Amniotic stem cell (primary cell): Measurements from ENCODE around the gene CASP7.

Source experiments
- DNase-seq: peaks from one replicate; lab custom pipeline; 2025; lab: John Stamatoyannopoulos, UW

The CASP7 gene

DNA sequence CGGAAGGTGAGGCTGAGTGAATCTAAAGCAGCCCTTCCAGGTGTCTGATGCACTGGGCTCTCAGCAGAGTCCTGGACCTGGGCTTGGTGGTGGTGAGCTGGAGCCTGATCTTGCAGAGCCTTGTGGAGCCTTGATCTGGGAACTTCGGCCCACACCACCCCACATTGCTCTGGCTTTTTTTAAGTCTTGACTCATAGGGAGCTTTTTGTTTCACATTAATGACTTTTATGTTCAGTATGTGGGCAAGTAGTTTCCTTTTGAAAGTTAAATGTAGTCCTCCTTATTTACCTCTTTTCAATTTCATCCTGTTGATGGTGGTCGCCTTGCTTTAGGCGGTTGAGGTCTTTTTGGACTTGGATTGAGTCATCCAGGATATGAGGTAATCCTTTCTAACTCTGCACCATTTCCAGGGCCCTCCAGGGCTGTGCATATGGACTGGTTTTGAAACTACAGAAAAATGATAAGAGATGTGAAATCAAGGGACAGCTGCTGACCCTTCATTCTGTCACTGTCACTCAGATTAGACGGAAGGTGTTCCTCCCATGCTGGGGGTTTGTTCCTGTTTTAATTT is 12.9 kb upstream of the CASP7 start:
- DNase-seq, result no peak

DNA sequence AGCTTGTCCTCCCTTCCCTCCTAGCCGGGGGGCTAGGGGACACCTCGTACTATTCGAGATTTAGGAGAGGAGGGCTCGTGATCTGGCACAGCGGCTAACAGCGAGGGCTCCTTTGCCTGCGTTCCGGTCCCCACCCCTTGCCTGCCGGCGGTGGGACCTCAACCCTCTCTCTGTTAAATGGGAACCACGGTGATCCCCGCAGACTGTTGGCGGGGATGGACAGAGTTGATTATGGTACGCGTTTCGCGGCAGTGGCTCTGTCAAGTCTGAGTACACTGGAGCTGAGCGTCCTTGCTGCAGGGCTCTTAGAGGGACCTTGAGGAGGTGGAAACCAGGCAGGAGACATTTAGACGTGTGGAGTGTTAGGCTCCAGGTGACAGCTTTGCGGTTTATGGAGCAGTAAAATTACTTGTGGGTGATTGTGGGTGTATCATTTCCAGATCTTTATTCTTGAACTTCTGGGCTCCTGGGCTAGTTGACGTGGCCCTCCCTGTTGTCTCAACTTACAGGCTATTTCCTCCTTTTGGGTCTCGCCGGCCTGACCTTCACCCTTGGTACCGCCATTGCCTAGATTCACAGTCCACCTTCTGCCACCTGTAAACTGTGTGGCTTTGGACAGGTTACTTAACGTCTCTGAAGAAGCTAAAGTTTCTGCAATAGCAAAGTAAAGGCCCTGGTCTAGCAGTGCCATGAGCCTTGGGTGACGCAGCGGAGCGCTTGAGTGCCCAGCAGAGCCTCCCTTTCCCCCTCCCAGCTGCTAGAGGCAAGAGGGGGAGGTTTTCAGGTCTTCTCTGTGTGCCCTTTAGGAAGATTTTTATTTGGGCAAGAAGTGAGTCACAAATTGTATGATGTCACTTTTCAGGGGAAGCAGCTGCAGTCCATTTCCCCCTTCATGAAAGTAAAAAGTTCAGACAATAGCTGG is 739 bp downstream of the CASP7 start:
- DNase-seq, result no peak

DNA sequence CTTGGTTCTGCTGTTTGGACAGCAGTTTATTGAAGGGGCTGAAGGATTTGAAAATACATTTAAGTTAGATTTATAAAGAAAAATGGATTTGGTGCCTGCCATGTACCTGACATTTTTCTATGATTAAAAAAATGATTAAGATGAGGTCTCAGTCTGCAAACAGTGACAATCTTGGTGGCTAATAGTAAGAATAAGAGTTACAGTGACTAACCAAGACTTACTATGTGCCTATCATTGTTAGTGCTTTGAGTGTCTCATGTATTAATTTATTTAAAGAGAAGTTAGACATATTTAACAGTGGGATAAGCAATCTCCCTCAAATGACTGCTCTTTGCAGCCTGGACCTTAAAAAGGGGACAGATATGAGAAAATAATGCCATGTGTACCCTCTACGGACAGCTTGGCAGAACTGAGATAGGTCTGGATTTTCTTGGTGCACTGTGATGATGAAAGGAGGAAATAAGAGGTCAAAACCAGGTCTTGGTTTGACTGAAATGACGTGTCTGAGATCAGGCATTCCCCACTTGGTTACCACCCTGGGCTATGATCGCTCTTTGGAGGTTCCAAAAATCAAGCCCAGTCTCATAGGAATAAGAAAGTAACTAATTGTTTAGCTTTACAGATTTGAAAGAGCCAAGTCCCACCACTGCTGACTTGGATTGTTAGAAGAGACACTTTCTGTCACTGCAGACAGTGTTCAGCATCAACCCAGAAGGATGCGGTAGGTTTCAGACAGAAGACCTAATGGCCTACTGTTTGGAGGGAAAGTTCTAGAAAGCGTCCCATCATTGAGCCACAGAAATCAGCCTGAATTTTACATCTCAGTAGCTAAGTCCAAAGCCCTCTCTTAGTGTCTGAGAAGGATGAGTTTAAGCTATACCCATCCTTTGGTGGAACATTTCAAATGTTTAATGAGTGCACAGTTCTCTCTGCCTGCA is 2.1 kb downstream of the CASP7 start:
- no peak for DNase-seq

DNA sequence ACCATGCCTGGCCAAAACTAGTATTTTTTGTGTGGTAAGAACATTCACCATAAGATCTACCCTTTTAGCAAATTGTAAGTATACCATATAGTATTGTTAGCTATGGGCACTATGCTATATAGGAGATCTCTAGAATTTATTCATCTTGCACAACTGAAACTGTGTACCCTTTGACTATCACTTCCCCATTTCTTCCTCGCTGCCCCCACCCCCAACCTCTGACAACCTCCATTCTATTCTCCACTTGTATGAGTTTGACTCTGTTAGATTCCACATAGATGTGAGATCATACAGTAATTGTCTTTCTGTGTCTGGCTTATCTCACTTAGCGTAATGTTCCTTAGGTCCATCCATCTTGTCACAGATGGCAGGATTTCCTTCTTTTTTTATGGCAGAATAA is 3.6 kb downstream of the CASP7 start:
- no peak for DNase-seq

DNA sequence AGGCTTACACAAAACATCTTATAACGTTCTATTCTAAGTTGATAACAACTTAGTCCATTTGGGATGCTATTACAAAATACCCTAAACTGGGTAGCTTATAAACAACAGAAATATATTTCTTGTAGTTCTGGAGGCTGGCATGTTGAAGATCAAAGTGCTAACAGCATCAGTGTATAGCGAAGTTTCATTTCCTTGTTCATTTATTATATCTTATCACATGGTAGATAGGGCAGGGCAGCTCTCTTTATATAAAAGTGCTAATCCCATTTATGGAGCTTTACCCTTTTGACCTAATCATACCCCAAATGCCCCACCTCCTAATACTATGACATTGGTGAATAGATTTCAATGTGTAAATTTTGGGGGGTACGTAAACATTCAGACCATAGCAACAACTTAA is 6.3 kb downstream of the CASP7 start:
- no peak for DNase-seq

DNA sequence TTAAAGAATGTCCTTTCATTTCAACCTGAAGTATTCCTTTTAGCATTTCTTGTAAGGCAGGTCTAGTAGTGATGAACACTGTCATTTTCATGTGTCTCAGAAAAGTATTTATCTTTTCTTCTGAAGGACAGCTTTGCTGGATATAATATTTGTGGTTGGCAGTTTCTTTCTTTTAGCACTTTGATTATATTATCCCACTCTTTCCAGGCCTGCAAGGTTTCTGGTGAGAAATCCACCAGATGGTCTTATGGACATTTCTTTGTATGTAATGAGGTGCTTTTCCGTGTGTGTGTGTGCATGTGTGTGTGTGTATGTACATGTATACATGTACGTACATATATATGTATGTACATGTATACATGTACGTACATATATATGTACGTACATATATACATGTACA is 7.3 kb downstream of the CASP7 start:
- DNase-seq, result no peak

DNA sequence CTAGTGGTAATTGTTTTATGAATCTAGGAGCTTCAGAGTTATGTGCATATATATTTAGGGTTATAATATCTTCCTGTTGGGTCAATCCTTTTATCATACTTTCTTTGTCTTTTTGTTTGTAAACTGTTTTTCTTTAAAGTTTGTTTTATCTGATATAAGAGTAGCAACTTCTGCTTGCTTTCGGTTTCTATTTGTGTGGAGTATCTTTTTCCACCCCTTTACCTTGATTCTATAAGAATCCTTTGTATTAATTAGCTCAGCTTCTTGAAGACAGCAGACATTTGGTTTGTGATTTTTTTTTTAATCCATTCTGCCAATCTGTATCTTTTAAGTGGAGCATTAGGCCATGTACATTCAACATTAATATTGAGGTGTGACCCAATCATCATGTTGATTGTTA is 9.3 kb downstream of the CASP7 start:
- no peak for DNase-seq

DNA sequence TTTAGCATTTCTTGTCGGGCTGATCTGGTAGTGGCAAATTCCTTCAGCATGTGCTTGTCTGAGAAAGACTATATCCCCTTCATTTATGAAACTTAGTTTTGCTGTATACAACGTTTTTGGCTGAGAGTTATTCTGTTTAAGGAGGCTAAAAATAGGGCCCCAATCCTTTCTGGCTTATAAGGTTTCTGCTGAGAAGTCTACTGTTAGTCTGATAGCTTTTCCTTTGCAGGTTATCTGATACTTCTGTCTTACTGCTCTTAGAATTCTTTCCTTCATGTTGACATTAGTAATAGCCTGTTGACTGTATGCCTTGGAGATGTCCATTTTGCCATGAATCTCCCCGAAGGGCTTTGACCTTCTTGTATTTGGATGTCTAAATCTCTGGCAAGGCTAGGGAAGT is 9.9 kb downstream of the CASP7 start:
- DNase-seq, result no peak

DNA sequence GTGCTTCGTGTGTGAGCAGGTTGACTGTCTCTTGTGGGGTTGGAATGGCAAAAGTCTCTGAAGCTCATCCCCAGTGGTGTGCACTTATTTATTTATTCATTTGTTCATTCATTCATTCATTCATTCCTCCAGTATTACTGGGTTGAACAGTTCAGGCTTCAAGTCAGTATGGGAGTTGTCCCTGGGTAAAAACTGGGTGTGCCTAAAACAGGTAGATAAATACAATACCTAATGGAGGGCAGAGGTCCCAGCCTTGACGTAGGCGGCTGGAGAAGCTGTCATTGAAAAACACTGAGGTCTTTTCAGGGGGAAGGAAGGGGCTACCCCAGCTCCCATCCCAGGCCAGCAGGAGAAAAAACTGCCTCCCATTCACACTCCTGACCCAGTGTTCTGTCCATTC is 11.0 kb downstream of the CASP7 start:
- DNase-seq, result no peak

DNA sequence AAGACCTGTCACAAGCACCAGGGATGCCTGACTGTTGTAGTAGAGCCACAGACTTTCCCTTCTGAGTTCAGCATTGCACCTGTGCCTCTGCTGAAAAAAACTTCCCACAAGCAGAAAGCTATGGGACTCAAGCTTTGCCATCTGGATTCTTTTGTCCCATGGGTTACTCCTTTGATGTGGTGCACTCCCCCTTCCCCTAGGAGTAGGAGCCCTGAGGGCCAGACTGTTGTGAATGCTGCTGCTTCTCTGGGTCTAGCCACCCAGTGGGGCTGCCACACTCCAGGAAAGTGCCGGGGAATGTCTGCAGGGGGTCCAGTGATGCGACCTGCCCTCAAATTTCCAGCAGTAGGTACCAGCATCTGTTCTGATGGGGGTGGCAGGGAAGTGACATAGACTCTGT is 11.7 kb downstream of the CASP7 start:
- DNase-seq, result no peak

DNA sequence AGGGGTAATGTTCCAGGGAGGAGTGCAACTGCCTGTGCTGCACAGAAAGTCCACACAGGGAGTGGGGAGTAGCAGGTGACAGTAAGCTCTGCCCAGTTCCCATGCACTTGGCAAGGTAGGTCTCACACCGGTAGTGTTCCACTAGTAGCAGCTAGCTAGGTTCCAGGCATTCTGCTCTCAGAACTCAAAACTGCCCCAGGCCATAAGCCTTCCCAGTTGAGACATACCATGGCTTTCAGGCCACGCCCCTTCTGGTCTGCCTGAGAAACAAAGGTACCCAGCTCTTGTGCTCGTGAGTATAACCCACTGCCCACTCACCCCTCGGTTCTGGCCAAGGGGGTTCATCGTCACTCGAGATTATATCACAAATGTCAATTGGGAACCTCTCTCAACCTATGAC is 12.6 kb downstream of the CASP7 start:
- DNase-seq, result no peak

DNA sequence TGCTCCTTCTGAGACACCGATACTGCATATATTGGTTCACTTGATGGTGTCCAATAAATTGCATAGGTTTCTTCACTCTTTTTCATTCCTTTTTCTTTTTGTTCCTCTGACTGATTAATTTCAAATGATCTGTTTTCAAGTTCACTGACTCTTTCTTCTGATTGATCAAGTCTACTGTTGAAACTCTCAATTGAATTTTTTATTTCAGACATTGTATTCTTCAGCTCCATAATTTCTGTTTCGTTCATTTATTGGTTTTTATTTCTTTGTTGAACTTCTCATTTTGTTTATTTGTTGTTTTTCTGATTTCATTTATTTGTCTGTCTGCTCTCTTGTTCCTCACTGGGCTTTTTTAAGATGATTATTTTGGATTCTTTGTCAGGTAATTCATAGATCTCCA is 13.6 kb downstream of the CASP7 start:
- no peak for DNase-seq

DNA sequence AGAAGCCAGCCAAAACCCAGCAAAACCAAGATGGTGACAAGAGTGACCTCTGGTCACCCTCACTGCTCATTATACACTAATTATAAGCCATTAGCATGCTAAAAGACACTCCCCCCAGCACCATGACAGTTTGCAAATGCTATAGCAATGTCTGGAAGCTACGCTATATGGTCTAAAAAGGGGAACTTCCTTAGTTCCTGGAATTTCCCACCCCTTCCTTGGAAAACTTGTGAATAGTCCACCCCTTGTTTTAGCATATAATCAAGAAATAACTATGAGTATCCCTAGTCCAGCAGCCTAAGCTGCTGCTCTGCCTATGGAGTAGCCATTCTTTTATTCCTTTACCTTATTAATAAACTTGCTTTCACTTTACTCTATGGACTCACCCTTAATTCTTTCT is 16.0 kb downstream of the CASP7 start:
- no peak for DNase-seq

DNA sequence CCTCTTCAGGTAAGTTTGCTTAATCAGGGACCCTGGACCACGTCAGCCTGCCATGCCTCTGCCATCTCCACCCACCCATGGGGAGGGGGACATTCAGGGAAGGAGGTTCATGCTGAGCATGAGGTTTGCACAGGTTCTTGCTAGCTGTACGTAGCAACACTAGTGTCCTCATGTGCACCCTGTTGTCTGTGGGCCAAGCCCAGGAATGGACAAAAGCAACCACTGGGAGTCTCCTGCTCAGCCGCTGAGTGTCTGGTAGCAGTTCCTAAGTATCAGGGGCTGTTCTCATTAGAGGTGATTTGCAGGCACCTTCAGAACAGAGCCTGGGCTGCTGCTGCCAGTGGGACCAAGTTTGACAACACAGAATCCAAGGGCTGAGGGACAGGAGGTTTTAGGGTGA is 17.9 kb downstream of the CASP7 start:
- DNase-seq, result no peak

DNA sequence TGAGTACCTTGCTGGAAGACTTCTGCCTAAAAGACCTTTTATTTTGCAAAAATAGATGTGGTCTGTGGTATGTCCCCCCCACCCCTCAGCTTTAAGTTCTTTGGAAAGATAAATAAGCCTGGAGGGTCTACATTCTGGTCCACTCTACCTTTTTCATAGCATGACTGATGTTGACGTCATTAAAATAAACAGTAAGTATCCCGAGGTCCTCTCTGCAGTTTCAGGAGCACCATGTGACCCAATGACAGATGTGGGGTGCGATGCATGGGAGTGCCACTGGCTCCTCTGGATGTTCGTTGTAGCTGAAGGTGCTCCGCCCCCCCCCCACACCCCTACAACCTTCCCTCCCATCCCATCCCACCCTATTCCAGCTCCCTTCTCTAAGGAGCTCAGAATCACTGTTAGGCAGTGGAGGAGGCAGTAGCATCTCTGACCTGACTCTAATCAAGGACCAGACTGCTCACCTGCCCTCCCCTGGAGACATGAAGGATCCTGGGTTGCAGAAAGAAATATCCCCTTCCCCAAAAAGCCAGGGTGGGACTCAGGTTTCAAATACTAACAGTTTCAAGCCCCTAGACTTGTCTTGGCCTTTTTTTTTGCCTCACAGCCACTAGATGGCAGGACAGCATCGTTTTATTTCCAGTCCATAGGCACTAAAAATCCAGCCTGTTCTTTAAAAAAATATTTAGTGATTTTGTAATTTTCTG is 25.1 kb downstream of the CASP7 start:
- DNase-seq, result peak; percentile 48

DNA sequence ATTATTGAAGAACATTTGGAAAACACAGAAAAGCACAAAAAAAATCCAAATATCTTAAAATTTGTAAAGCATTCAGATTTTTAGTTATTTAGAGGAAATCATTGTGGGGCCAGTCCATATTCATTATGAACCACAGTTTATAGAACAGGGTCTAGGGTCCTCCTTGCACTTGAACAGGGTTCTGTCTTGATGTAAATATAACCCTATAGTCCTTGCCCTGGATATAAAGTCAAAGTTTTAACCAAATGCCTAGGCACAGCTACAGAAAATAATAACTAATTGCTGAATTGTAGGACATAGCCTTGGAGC is 25.6 kb downstream of the CASP7 start:
- no peak for DNase-seq

DNA sequence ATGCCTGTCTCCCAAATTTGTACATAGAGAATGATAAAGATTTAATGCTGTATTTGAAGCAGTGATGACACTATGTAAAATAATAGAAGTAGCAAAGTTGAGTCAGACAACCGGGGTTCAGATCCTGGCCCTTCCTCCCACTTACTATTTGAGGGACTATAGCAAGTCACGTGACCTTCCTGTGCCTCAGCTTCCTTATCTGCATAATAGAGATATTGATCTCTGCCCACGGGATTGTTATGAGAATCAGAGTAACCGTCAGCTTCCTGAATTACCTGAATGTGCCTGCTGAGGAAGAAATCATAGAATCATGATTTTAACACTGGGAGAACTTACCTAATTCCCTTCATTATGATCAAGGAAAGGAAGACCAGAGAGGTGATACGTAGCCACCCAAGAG is 26.9 kb downstream of the CASP7 start:
- DNase-seq, result no peak

DNA sequence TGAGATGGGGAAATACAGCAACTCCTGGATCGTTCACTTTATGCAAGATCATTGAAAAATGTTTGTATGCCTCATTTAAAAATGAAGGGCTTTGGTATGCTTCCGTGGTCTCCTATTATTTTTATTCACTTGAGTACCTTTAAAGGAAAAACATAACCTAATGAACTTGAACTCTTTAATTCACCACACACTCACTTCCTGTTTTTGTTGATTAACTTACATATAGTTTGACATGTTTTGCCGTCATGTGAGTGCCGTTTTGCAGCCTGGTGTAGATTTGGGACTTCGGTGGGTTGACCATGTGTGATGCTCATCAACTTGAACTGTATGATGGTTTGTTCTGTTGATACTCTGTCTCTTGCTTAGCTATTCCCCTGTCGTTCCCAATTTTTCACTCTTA is 28.9 kb downstream of the CASP7 start:
- no peak for DNase-seq

DNA sequence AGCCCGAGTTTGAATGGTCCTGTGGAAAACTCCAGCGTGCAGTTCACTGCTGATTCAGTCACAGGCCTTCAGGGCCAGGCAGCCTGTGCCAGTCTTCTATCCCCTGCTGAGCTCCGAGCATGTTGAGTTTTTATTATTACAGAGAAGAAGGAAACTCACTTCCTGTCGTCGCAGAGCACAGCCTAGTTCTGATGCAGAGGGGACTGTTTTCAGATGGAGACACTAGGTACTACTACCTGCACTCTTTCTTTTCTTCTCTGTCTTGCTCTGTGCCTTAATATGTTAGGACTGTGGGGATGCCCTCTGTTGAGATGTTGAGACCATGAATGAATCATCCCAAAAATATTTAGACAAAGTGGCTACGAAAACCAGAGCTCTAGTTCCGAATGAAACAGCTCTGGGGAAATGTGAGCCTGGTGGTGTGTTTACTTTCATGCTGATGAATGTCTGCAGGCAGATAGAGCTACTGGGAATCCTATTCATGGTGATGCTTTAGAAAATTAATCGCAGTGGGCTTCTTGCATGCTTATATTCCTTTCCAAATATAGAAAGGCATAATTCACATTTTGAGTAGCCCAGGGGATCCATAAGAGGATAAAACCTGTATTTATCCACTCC is 29.6 kb downstream of the CASP7 start:
- peak; percentile 60 for DNase-seq

DNA sequence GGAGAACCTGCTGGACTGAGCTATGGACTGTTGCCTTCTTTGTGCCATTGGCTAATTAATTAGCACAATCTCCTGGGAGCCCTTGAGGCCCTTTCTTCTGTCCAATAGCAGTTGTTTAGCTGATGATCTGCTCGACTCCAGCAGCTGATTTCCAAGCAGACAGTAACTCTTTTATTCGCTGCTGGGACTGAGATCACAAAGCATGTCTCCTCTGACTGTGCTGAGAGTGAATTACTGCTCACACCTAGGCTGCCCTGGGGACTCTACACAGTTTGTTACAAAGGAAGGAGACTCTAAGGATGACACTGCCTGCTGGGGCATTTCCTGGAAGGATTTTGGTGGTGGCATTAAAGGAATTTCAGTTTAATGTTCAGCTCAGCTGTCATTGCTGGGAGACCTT is 31.4 kb downstream of the CASP7 start:
- DNase-seq, result no peak

DNA sequence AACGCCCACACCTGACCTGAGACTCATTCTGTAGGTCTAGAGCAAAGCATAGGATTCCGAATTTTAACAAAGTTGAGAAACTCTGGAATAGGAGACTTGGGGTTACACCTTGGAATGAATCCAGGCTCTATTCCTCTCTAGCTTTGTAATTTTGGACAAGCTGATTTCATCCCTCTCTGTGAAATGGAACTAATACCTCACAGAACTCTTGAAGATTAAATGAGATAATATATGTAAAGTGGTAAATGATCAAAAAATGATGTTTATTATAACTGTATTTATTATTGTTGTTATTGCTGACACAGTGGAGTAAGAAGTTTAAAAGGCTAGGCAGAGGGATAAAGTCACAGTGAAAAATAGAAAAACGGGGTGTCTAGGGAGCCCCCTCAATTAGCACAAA is 32.3 kb downstream of the CASP7 start:
- DNase-seq, result no peak
